Liver (tissue), 9 donors: Measurements from ENCODE around the gene PDGFB. TPM values are rescaled to one million over a fixed set of nuclear protein-coding genes. Genes with fewer than 3 reads are reported as not detected.

Source experiments
- DNase-seq: peaks from one replicate; pipeline ENCODE4 v3.0.0-alpha.2; 2017; ENCODE audit warnings: low spot score
- H3K27ac ChIP-seq, 2 donors: one replicate each; pipeline ENCODE4 v1.7.0; 2013; ENCODE audit warnings: inconsistent platforms in 2 of 2, low read length in 2 of 2, control low read depth in 1 of 2, low read depth in 1 of 2, mild to moderate bottlenecking in 1 of 2
- H3K27me3 ChIP-seq, 4 donors: one replicate each; pipeline versions ENCODE4 v1.6.1 to v1.7.0; 2013; ENCODE audit warnings: low read length in 3 of 4, inconsistent platforms in 1 of 4, mild to moderate bottlenecking in 1 of 4, moderate library complexity in 1 of 4; ENCODE audit not compliant: control insufficient read depth in 4 of 4, insufficient read depth in 4 of 4
- H3K36me3 ChIP-seq, 4 donors: one replicate each; pipeline versions ENCODE4 v1.6.1 to v1.7.0; 2013; ENCODE audit warnings: low read length in 3 of 4, mild to moderate bottlenecking in 3 of 4, low read depth in 1 of 4, moderate library complexity in 1 of 4; ENCODE audit not compliant: control insufficient read depth in 4 of 4, insufficient read depth in 3 of 4
- H3K4me1 ChIP-seq, 4 donors: one replicate each; pipeline versions ENCODE4 v1.6.1 to v1.7.0; 2013; ENCODE audit warnings: low read length in 3 of 4, mild to moderate bottlenecking in 3 of 4, moderate library complexity in 1 of 4; ENCODE audit not compliant: control insufficient read depth in 4 of 4, insufficient read depth in 4 of 4
- H3K4me3 ChIP-seq, 3 donors: one replicate each; pipeline versions ENCODE4 v1.6.1 to v1.7.0; 2013; ENCODE audit warnings: low read length in 3 of 3, control low read depth in 1 of 3, low read depth in 1 of 3, mild to moderate bottlenecking in 1 of 3
- H3K9ac ChIP-seq, 2 donors: one replicate each; pipeline ENCODE4 v1.7.0; 2013; ENCODE audit warnings: low read length in 2 of 2, mild to moderate bottlenecking in 2 of 2, moderate library complexity in 2 of 2, control low read depth in 1 of 2, low read depth in 1 of 2
- H3K9me3 ChIP-seq, 4 donors: one replicate each; pipeline versions ENCODE4 v1.6.1 to v1.7.0; 2013; ENCODE audit warnings: low read length in 3 of 4; ENCODE audit not compliant: control insufficient read depth in 4 of 4
- EGR1 ChIP-seq, 2 donors: IDR thresholded peaks; 2 replicates each; pipeline ENCODE4 v1.6.1; 2016 to 2018; ENCODE audit warnings: antibody characterized with exemption in 2 of 2, low read depth in 2 of 2
- FOXA2 ChIP-seq: IDR thresholded peaks from 2 replicates; pipeline ENCODE4 v1.6.1; 2016; ENCODE audit warnings: antibody characterized with exemption
- GABPA ChIP-seq, 2 donors: IDR thresholded peaks in 1 of 2; conservative IDR thresholded peaks in 1 of 2; 2 replicates each; pipeline ENCODE4 v1.6.1; 2016; ENCODE audit warnings: antibody characterized with exemption in 2 of 2, mild to moderate bottlenecking in 1 of 2, moderate library complexity in 1 of 2
- HNF4G ChIP-seq: IDR thresholded peaks from 2 replicates; pipeline ENCODE4 v1.6.1; 2016; ENCODE audit warnings: antibody characterized with exemption
- NR2F2 ChIP-seq: IDR thresholded peaks from 2 replicates; pipeline ENCODE4 v1.6.1; 2016; ENCODE audit warnings: antibody characterized with exemption
- RAD21 ChIP-seq, 2 donors: IDR thresholded peaks; 2 replicates each; pipeline ENCODE4 v1.6.1; 2016; ENCODE audit warnings: antibody characterized with exemption in 2 of 2, mild to moderate bottlenecking in 2 of 2
- RXRA ChIP-seq, 2 donors: IDR thresholded peaks; 2 replicates each; pipeline ENCODE4 v1.6.1; 2017 to 2018; ENCODE audit warnings: antibody characterized with exemption in 2 of 2, mild to moderate bottlenecking in 1 of 2
- SP1 ChIP-seq: IDR thresholded peaks from 2 replicates; pipeline ENCODE4 v1.6.1; 2018; ENCODE audit warnings: antibody characterized with exemption, mild to moderate bottlenecking
- TAF1 ChIP-seq: conservative IDR thresholded peaks from 2 replicates; pipeline ENCODE4 v1.6.1; 2016; ENCODE audit warnings: antibody characterized with exemption, mild to moderate bottlenecking
- WGBS: extraction: QIAGEN DNeasy Blood & Tissue Kit; methylation state at CpG from one replicate; pipeline ENCODE4 v1.1.7; 2013; 5-methylcytosine and 5-hydroxymethylcytosine counted together
- polyA plus RNA-seq, 2 donors: library from polyadenylated mRNA; stranded (reverse) in 1 of 2; unstranded in 1 of 2; fragments of 200-250 nt in 1 of 2; fragments of >200 nt in 1 of 2; fragmentation: Nextera tagmentation in 1 of 2; extraction: Ambion mirVana in 1 of 2; gene quantifications; one replicate each; pipeline versions ENCODE4 v1.2.1 to v1.2.3, GENCODE V29; 2013 to 2015
- total RNA-seq, 2 donors: library from RNA; depleted of rRNA; stranded (reverse); fragments of >200 nt; gene quantifications; one replicate each; pipeline ENCODE4 v1.2.3, GENCODE V29; 2014
- TF ChIP-seq, protein P1 (sequence below): fragments of 150-350 bp; IDR thresholded peaks from 2 replicates; pipeline ENCODE4 v1.5.1; 2017; ENCODE audit warnings: improper control_type of control experiment, low read depth, low read length; ENCODE audit not compliant: missing input control
- TF ChIP-seq, protein P2 (sequence below): IDR thresholded peaks from 2 replicates; pipeline ENCODE4 v1.6.1; 2016; ENCODE audit warnings: antibody characterized with exemption
- TF ChIP-seq, protein P3 (sequence below): IDR thresholded peaks from 2 replicates; pipeline ENCODE4 v1.6.1; 2016; ENCODE audit warnings: antibody characterized with exemption, mild to moderate bottlenecking
- TF ChIP-seq, protein P4 (sequence below): IDR thresholded peaks from 2 replicates; pipeline ENCODE4 v1.6.1; 2016; ENCODE audit warnings: antibody characterized with exemption
- donor health status: healthy.
- donor health status: healthy.
- donor health status: healthy.
- donor health status: healthy.
- donor health status: healthy.

The PDGFB gene
- total and polyA plus RNA-seq, 4 donors, result 0.25 to 4.5 (median 1.7) TPM

DNA sequence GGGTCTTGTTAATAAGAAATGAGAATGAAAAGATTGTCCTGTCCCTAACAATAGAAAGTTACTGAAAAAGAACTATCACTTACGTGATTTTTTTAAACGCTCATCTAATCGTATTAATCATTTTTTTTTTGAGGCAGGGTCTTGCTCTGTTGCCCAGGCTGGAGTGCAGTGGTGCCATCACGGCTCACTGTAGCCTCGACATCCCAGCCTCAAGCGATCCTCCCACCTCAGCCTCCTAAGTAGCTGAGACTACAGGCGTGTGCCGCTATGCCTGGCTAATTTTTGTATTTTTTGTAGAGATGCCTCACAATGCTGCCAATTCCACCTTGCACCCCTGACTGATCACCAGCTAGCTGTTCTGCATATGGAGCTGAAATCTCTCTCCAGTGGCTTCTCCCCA lies 15.7 kb downstream of the PDGFB start (continued):
- TF ChIP-seq RAD21 (IDR thresholded peaks at IDR 0.05) (no peak), GABPA (IDR thresholded peaks at IDR 0.05 in 1 of 2, conservative IDR thresholded peaks at IDR 0.05 in 1 of 2) (no peak)

DNA sequence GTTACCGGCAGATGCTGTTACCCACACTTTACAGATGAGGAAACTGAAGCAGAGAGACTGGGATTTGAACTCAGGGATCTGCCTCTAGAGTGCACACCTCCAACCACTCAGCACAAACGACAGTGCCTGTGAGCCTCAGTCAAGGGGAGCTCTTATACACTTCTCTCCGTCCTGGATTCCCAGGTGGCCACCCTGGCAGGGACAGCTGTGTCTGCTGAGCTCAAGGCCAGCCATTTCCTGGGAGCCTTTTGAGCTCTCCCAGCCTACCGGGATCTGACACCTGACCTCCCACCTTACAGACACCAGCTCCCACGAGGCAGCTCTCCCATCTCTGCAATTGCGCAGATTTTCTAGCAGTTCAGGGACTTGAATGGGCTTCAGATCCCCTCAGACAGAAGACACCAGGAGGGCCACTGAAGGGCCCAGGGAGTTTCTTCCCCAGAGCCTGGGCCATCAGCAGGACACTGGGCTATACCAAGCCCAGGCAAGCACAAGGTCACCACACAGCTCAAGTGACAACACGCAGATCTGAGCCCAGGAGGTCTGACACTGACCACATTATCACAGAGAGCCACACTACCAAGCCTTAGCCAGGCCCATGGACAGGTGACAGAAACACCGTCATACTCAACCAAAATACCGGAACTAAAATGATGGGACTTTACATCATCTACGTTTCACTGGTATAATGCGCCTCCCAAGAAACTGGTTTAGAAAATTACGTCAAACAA lies 17.1 kb downstream of the PDGFB start:
- no peak overlapping the region for H3K4me3 ChIP-seq
- WGBS, result 92% methylated on average over 12 of the region's 12 CpGs

More for the DNA sequence above, 17.1 kb downstream of the PDGFB start:
- H3K4me1 ChIP-seq, result no peaks in the 10 kb centered on the region
- peaks cover 0 to 41% (median under 1%) of the 10 kb centered on the region in 4 donors for H3K36me3 ChIP-seq
- no peak for DNase-seq
- no peaks in the 10 kb centered on the region for H3K9me3 ChIP-seq
- TF ChIP-seq RAD21 (IDR thresholded peaks at IDR 0.05), result no peak
- no peak for TF ChIP-seq RXRA (IDR thresholded peaks at IDR 0.05)
- TF ChIP-seq, protein P1, sequence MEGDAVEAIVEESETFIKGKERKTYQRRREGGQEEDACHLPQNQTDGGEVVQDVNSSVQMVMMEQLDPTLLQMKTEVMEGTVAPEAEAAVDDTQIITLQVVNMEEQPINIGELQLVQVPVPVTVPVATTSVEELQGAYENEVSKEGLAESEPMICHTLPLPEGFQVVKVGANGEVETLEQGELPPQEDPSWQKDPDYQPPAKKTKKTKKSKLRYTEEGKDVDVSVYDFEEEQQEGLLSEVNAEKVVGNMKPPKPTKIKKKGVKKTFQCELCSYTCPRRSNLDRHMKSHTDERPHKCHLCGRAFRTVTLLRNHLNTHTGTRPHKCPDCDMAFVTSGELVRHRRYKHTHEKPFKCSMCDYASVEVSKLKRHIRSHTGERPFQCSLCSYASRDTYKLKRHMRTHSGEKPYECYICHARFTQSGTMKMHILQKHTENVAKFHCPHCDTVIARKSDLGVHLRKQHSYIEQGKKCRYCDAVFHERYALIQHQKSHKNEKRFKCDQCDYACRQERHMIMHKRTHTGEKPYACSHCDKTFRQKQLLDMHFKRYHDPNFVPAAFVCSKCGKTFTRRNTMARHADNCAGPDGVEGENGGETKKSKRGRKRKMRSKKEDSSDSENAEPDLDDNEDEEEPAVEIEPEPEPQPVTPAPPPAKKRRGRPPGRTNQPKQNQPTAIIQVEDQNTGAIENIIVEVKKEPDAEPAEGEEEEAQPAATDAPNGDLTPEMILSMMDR, result no peak
- no peak for TF ChIP-seq TAF1
- TF ChIP-seq GABPA (IDR thresholded peaks at IDR 0.05 in 1 of 2, conservative IDR thresholded peaks at IDR 0.05 in 1 of 2), result no peak
- TF ChIP-seq, protein P2, sequence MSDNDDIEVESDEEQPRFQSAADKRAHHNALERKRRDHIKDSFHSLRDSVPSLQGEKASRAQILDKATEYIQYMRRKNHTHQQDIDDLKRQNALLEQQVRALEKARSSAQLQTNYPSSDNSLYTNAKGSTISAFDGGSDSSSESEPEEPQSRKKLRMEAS, result no peak
- no peak for TF ChIP-seq SP1
- TF ChIP-seq FOXA2, result no peak
- TF ChIP-seq HNF4G, result no peak
- TF ChIP-seq EGR1 (IDR thresholded peaks at IDR 0.05; ENCODE audit: low read depth in 2 of 2), result no peak
- TF ChIP-seq, protein P3, sequence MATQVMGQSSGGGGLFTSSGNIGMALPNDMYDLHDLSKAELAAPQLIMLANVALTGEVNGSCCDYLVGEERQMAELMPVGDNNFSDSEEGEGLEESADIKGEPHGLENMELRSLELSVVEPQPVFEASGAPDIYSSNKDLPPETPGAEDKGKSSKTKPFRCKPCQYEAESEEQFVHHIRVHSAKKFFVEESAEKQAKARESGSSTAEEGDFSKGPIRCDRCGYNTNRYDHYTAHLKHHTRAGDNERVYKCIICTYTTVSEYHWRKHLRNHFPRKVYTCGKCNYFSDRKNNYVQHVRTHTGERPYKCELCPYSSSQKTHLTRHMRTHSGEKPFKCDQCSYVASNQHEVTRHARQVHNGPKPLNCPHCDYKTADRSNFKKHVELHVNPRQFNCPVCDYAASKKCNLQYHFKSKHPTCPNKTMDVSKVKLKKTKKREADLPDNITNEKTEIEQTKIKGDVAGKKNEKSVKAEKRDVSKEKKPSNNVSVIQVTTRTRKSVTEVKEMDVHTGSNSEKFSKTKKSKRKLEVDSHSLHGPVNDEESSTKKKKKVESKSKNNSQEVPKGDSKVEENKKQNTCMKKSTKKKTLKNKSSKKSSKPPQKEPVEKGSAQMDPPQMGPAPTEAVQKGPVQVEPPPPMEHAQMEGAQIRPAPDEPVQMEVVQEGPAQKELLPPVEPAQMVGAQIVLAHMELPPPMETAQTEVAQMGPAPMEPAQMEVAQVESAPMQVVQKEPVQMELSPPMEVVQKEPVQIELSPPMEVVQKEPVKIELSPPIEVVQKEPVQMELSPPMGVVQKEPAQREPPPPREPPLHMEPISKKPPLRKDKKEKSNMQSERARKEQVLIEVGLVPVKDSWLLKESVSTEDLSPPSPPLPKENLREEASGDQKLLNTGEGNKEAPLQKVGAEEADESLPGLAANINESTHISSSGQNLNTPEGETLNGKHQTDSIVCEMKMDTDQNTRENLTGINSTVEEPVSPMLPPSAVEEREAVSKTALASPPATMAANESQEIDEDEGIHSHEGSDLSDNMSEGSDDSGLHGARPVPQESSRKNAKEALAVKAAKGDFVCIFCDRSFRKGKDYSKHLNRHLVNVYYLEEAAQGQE, result no peak
- no peak for TF ChIP-seq NR2F2
- TF ChIP-seq, protein P4, sequence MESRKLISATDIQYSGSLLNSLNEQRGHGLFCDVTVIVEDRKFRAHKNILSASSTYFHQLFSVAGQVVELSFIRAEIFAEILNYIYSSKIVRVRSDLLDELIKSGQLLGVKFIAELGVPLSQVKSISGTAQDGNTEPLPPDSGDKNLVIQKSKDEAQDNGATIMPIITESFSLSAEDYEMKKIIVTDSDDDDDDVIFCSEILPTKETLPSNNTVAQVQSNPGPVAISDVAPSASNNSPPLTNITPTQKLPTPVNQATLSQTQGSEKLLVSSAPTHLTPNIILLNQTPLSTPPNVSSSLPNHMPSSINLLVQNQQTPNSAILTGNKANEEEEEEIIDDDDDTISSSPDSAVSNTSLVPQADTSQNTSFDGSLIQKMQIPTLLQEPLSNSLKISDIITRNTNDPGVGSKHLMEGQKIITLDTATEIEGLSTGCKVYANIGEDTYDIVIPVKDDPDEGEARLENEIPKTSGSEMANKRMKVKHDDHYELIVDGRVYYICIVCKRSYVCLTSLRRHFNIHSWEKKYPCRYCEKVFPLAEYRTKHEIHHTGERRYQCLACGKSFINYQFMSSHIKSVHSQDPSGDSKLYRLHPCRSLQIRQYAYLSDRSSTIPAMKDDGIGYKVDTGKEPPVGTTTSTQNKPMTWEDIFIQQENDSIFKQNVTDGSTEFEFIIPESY, result no peak
- H3K9ac ChIP-seq, result no peak overlapping the region
- no peak overlapping the region for H3K27ac ChIP-seq
- no peaks in the 10 kb centered on the region for H3K27me3 ChIP-seq
